IMR-90 (cell line): ENCODE measurements around the gene ANKS3.

Experiments used
- CTCF ChIP-seq: conservative IDR thresholded peaks from 2 replicates; pipeline ENCODE4 v1.5.1; 2012; ENCODE audit warnings: mild to moderate bottlenecking, low read depth, low read length, improper control_type of control experiment
- NFE2L2 ChIP-seq: fragments of 150-350 bp; IDR thresholded peaks from 2 replicates; pipeline ENCODE4 v1.6.1; 2016; ENCODE audit warnings: low read depth, mild to moderate bottlenecking, low read length
- POLR2A ChIP-seq: IDR thresholded peaks from 2 replicates; pipeline ENCODE4 v1.6.1; 2012; ENCODE audit warnings: mild to moderate bottlenecking, low read depth, low read length

- no peak for TF ChIP-seq CTCF
- no peak for TF ChIP-seq NFE2L2
- TF ChIP-seq POLR2A: no peak; the same call in 1 of the 2 replicates
These were observed at the start of gene ANKS3, which contains the start of gene DNAAF8 for GRCh38 chr16:4734063-4734729.
